Brain microvascular endothelial cell (primary cell): Measurements from ENCODE around the gene ZXDC.

ENCODE experiments used
- DNase-seq: peaks from one replicate; pipeline ENCODE4 v3.0.0-alpha.2; 2020
- H3K27ac ChIP-seq: fragments of 250-450 bp; sonication (Bioruptor Pico); 2 replicates; pipeline ENCODE4 v1.5.1; 2020; ENCODE audit warnings: mild to moderate bottlenecking, moderate library complexity
- H3K27me3 ChIP-seq: fragments of 250-450 bp; sonication (Bioruptor Pico); replicated peaks from 2 replicates; pipeline ENCODE4 v1.5.1; 2020; ENCODE audit warnings: mild to moderate bottlenecking
- H3K36me3 ChIP-seq: fragments of 250-450 bp; sonication (Bioruptor Pico); replicated peaks from 2 replicates; pipeline ENCODE4 v1.5.1; 2020; ENCODE audit warnings: mild to moderate bottlenecking
- H3K4me3 ChIP-seq: 2 replicates; pipeline ENCODE4 v1.5.1; 2011; ENCODE audit warnings: low read depth, mild to moderate bottlenecking, control low read depth, low read length, moderate library complexity
- in situ Hi-C: cut with HindIII; loops from 2 replicates; pipeline ENCODE4 v1.10.0; 2017; ENCODE audit warnings: low sequenced_read_pairs, low pct_ligation_motif_present
- TF ChIP-seq, protein P1 (sequence below): IDR thresholded peaks from 2 replicates; pipeline ENCODE4 v1.5.1; 2011; ENCODE audit warnings: low read depth, mild to moderate bottlenecking, moderate library complexity, low read length, control low read depth, inconsistent platforms; ENCODE audit errors: missing control alignments

Gene ZXDC

GRCh38 chr3:126419886-126420786 lies 55.6 kb downstream of the ZXDC start:
- in situ Hi-C loops: no loop called here
- Histone ChIP-seq H3K36me3 (no peaks in the 10 kb centered on the region), H3K27me3 (peaks cover 8% of the 10 kb centered on the region), H3K4me3 (no peak overlapping the region), H3K27ac (no peak overlapping the region)
- TF ChIP-seq, protein P1, sequence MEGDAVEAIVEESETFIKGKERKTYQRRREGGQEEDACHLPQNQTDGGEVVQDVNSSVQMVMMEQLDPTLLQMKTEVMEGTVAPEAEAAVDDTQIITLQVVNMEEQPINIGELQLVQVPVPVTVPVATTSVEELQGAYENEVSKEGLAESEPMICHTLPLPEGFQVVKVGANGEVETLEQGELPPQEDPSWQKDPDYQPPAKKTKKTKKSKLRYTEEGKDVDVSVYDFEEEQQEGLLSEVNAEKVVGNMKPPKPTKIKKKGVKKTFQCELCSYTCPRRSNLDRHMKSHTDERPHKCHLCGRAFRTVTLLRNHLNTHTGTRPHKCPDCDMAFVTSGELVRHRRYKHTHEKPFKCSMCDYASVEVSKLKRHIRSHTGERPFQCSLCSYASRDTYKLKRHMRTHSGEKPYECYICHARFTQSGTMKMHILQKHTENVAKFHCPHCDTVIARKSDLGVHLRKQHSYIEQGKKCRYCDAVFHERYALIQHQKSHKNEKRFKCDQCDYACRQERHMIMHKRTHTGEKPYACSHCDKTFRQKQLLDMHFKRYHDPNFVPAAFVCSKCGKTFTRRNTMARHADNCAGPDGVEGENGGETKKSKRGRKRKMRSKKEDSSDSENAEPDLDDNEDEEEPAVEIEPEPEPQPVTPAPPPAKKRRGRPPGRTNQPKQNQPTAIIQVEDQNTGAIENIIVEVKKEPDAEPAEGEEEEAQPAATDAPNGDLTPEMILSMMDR: no peak
- no peak for DNase-seq

GRCh38 chr3:126419151-126419703 lies 56.5 kb downstream of the ZXDC start:
- no peaks in the 10 kb centered on the region for H3K36me3 ChIP-seq
- peaks cover 8% of the 10 kb centered on the region for H3K27me3 ChIP-seq
- TF ChIP-seq, protein P1: no peak
- in situ Hi-C loops: no loop called here
- no peak overlapping the region for H3K4me3 ChIP-seq
- no peak overlapping the region for H3K27ac ChIP-seq
- DNase-seq: no peak

GRCh38 chr3:126418661-126419131 lies 57.0 kb downstream of the ZXDC start:
- Histone ChIP-seq H3K4me3 (no peak overlapping the region), H3K27ac (no peak overlapping the region), H3K36me3 (no peaks in the 10 kb centered on the region), H3K27me3 (peaks cover 8% of the 10 kb centered on the region)
- no peak for DNase-seq
- TF ChIP-seq, protein P1: no peak
- in situ Hi-C loops: no loop called here

DNA sequence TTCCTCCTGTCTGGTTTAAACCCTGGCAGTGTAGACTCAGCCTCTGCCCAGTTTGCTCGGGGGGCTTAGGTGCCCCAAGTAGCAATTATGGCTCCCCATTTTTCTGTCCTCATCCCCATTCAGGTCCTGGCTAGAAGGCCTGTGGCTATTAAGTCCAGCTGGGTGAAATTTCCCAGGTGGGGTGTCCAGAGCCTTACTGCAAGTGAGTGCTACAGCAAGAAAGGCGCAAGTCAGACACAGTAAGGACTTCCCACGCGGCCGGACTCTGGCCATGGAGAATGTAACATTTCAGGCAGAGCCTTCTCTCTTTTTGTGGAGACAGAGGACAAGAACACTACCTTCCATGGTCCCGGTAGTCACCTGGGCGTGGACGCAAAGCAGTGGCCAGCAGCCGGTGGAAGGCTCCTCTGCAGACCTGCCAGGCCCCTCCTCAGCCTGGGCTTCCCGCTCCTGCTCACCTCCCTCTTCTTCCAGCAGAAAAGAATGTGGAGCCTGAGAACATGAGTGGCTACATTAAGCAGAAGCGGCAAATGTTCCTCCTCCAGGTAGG lies 57.6 kb downstream of the ZXDC start:
- Histone ChIP-seq H3K27me3 (peaks cover 8% of the 10 kb centered on the region), H3K36me3 (no peaks in the 10 kb centered on the region), H3K4me3 (no peak overlapping the region), H3K27ac (no peak overlapping the region)
- in situ Hi-C loops: no loop called here
- DNase-seq: no peak
- TF ChIP-seq, protein P1: no peak

DNA sequence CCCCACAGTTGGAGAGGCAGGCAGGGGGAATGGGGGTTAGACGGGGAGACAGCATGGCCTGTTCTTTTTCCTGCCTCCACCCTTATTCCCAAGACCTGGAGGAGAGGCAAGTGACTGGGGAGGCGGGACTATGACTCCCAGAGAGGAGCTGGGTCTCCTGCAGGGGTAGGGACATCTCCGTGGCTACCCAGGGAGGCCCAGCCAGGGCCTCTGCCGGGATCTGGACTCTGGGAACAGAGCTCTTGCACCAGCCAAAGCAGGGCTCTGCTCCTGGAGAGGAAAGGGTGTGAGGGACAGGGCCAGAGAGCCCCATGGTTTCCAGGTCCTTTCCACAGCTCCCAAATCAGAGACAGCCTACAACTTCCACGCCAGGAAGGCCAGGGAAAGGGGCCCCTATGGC lies 58.2 kb downstream of the ZXDC start:
- Histone ChIP-seq H3K4me3 (no peak overlapping the region), H3K27ac (no peak overlapping the region), H3K36me3 (no peaks in the 10 kb centered on the region), H3K27me3 (peaks cover 8% of the 10 kb centered on the region)
- TF ChIP-seq, protein P1: no peak
- in situ Hi-C loops: no loop called here
- no peak for DNase-seq
